ENCODE measurements around the gene UTP25. TPM values are rescaled to one million over a fixed set of nuclear protein-coding genes. Genes with fewer than 3 reads are reported as not detected.
"Not testable (repeated sequence)": the region's sequence is repeated elsewhere in the genome, so short reads cannot be mapped to it uniquely, and the experiment has no call there.

The UTP25 gene
- total RNA-seq, 2 donors from 2014 or later, result 5.2 to 6.4 TPM

- H3K9me3 ChIP-seq, result no peaks in the 10 kb centered on the region
- intact Hi-C loops (cut with DNase I), result no loop called here
- no peaks in the 10 kb centered on the region for H3K27me3 ChIP-seq
- H3K9ac ChIP-seq (ENCODE audit: low read depth in 2 of 2, low read length in 2 of 2), result no peak overlapping the region
- H3K4me1 ChIP-seq, result peaks cover 7% of the 10 kb centered on the region
- no peak overlapping the region for H3K4me3 ChIP-seq
- no peaks in the 10 kb centered on the region for H3K36me3 ChIP-seq
- peak overlapping the region; percentile 60 for H3K27ac ChIP-seq
- TF ChIP-seq, protein P1, sequence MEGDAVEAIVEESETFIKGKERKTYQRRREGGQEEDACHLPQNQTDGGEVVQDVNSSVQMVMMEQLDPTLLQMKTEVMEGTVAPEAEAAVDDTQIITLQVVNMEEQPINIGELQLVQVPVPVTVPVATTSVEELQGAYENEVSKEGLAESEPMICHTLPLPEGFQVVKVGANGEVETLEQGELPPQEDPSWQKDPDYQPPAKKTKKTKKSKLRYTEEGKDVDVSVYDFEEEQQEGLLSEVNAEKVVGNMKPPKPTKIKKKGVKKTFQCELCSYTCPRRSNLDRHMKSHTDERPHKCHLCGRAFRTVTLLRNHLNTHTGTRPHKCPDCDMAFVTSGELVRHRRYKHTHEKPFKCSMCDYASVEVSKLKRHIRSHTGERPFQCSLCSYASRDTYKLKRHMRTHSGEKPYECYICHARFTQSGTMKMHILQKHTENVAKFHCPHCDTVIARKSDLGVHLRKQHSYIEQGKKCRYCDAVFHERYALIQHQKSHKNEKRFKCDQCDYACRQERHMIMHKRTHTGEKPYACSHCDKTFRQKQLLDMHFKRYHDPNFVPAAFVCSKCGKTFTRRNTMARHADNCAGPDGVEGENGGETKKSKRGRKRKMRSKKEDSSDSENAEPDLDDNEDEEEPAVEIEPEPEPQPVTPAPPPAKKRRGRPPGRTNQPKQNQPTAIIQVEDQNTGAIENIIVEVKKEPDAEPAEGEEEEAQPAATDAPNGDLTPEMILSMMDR (IDR thresholded peaks at IDR 0.05), result no peak
- peak; percentile 75 for DNase-seq
Measured at GRCh38 chr1:209791920-209792319, 35.9 kb upstream of the UTP25 start.

DNA sequence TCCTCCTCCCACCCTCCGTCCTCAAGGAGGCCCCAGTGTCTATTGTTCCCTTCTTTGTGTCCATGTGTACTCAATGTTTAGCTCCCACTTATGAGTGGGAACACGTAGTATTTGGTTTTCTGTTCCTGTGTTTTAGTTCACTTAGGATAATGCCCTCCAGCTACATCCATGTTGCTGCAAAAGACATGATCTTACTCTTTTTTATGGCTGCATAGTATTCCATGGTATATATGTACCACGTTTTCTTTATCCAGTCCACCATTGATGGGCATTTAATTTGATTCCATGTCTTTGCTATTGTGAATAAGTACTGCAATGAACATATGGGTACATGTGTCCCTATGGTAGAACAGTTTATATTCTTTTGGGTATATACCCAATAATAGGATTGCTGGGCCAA, 34.1 kb upstream of the UTP25 start:
- H3K36me3 ChIP-seq; H3K9ac ChIP-seq (ENCODE audit: low read depth in 2 of 2, low read length in 2 of 2); H3K27ac ChIP-seq; intact Hi-C loops (cut with DNase I); H3K4me1 ChIP-seq; H3K4me3 ChIP-seq; H3K9me3 ChIP-seq; DNase-seq; H3K27me3 ChIP-seq: not testable (repeated sequence)

DNA sequence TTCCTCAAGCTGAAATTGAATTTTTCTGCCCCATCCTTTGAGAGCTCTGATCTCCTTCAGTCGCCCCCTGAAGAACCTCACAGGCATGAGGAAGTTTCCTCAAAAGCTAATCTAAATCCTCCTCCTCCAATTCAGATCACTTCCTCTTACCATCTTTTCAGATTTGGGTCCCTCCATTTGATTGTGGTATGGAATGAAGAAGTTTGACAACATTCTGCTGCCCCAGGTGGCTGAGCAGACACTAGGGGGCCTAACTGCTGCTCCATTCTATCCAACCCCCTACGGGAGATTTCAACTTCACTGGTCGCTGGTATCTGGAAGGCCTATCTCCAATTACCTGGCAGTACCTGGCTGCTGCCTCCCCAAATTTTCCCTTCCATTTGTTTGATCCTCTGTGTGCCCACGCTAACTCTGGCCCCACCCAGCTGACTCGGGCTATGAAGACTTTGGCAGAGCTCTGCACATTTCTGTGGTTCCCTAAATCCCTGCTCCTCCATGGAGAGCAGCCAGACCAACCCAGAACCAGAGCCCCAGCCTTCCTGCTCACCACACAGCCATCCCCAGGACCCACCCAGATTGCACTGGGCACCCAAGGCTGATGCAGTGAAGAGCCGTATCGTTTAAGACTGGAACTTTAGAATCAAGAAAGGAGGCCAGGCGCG, 29.7 kb upstream of the UTP25 start:
- no peak overlapping the region for H3K4me3 ChIP-seq
- no peak for DNase-seq
- H3K9ac ChIP-seq (ENCODE audit: low read depth in 2 of 2, low read length in 2 of 2), result no peak overlapping the region
- no peaks in the 10 kb centered on the region for H3K4me1 ChIP-seq
- H3K9me3 ChIP-seq, result no peaks in the 10 kb centered on the region
- TF ChIP-seq, protein P1 (IDR thresholded peaks at IDR 0.05), result no peak
- H3K27ac ChIP-seq, result no peak overlapping the region
- H3K36me3 ChIP-seq, result no peaks in the 10 kb centered on the region
- H3K27me3 ChIP-seq, result no peaks in the 10 kb centered on the region
- intact Hi-C loops (cut with DNase I), result no loop called here

- DNase-seq, result no peak
- Histone ChIP-seq H3K4me3 (no peak overlapping the region), H3K27me3 (no peaks in the 10 kb centered on the region), H3K36me3 (no peaks in the 10 kb centered on the region), H3K4me1 (no peaks in the 10 kb centered on the region), H3K9ac (ENCODE audit: low read depth in 2 of 2, low read length in 2 of 2) (no peak overlapping the region), H3K9me3 (no peaks in the 10 kb centered on the region), H3K27ac (no peak overlapping the region)
- intact Hi-C loops (cut with DNase I), result no loop called here
- TF ChIP-seq, protein P1 (IDR thresholded peaks at IDR 0.05), result no peak
Measured at GRCh38 chr1:209800984-209801834, 26.6 kb upstream of the UTP25 start.

GRCh38 chr1:209802117-209802779, 25.5 kb upstream of the UTP25 start:
- intact Hi-C loops (cut with DNase I), result no loop called here

More at GRCh38 chr1:209802117-209802779, 25.5 kb upstream of the UTP25 start:
- Histone ChIP-seq H3K9ac (ENCODE audit: low read depth in 2 of 2, low read length in 2 of 2) (no peak overlapping the region), H3K4me1 (no peaks in the 10 kb centered on the region), H3K27ac (no peak overlapping the region), H3K36me3 (no peaks in the 10 kb centered on the region), H3K9me3 (no peaks in the 10 kb centered on the region), H3K4me3 (no peak overlapping the region), H3K27me3 (no peaks in the 10 kb centered on the region)
- no peak for DNase-seq
- TF ChIP-seq, protein P1 (IDR thresholded peaks at IDR 0.05), result no peak

Data from colonic mucosa (tissue), 4 donors.